ENCODE results near the gene FIGNL1. TPM values are rescaled to one million over a fixed set of nuclear protein-coding genes. Genes with fewer than 3 reads are reported as not detected.

Gene FIGNL1
- polyA plus RNA-seq, 3 donors: 0.55 to 2.4 (median 1.8) TPM

GRCh38 chr7:50480797-50481196, 30.6 kb upstream of the FIGNL1 start:
- Histone ChIP-seq H3K9me3 (replicated peaks in 1 of 2; ENCODE audit: control insufficient read depth in 1 of 2, insufficient read depth in 1 of 2, low read length in 2 of 2) (no peaks in the 10 kb centered on the region), H3K36me3 (replicated peaks in 1 of 2; ENCODE audit: control insufficient read depth in 1 of 2, insufficient read depth in 2 of 2, low read length in 2 of 2) (no peaks in the 10 kb centered on the region), H4K20me1 (ENCODE audit: insufficient read depth, low read length) (no peaks in the 10 kb centered on the region), H3K4me3 (replicated peaks in 1 of 3; ENCODE audit: low read depth in 2 of 3, low read length in 3 of 3) (no peak overlapping the region), H3K9ac (ENCODE audit: insufficient read depth, low read length, poor library complexity, severe bottlenecking) (no peak overlapping the region), H3K27ac (ENCODE audit: low read depth in 1 of 2, low read length in 2 of 2) (no peak overlapping the region), H3K4me1 (ENCODE audit: control insufficient read depth in 1 of 2, insufficient read depth in 2 of 2, low read length in 2 of 2) (no peaks in the 10 kb centered on the region), H3K79me2 (ENCODE audit: insufficient read depth, low read length) (no peaks in the 10 kb centered on the region), H3K4me2 (replicated peaks; ENCODE audit: extremely low read depth, low read length, poor library complexity, severe bottlenecking) (no peak overlapping the region), H2AFZ (ENCODE audit: insufficient read depth, low read depth, low read length, poor library complexity, severe bottlenecking) (no peak overlapping the region), H3K27me3 (ENCODE audit: control insufficient read depth in 2 of 2, insufficient read depth in 2 of 2, low read length in 2 of 2) (no peaks in the 10 kb centered on the region)
- DNase-seq: no peak
- 93% methylated on average over 3 of the region's 4 CpGs for WGBS (ENCODE audit: insufficient coverage)
- Mint-ChIP-seq H3K4me1 (no peaks in the 10 kb centered on the region), H3K27me3 (ENCODE audit: low read depth in 3 of 3) (peaks cover 0 to 3% (median 0%) of the 10 kb centered on the region in 3 donors), H3K36me3 (no peaks in the 10 kb centered on the region), H3K4me3 (no peak overlapping the region), H3K9me3 (peaks cover 0 to 2% (median 0%) of the 10 kb centered on the region in 7 donors), H3K27ac (no peak overlapping the region)
- TF ChIP-seq, protein P1, sequence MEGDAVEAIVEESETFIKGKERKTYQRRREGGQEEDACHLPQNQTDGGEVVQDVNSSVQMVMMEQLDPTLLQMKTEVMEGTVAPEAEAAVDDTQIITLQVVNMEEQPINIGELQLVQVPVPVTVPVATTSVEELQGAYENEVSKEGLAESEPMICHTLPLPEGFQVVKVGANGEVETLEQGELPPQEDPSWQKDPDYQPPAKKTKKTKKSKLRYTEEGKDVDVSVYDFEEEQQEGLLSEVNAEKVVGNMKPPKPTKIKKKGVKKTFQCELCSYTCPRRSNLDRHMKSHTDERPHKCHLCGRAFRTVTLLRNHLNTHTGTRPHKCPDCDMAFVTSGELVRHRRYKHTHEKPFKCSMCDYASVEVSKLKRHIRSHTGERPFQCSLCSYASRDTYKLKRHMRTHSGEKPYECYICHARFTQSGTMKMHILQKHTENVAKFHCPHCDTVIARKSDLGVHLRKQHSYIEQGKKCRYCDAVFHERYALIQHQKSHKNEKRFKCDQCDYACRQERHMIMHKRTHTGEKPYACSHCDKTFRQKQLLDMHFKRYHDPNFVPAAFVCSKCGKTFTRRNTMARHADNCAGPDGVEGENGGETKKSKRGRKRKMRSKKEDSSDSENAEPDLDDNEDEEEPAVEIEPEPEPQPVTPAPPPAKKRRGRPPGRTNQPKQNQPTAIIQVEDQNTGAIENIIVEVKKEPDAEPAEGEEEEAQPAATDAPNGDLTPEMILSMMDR (IDR thresholded peaks at IDR 0.05): no peak
- intact Hi-C loops (cut with micrococcal nuclease): no loop called here

DNA sequence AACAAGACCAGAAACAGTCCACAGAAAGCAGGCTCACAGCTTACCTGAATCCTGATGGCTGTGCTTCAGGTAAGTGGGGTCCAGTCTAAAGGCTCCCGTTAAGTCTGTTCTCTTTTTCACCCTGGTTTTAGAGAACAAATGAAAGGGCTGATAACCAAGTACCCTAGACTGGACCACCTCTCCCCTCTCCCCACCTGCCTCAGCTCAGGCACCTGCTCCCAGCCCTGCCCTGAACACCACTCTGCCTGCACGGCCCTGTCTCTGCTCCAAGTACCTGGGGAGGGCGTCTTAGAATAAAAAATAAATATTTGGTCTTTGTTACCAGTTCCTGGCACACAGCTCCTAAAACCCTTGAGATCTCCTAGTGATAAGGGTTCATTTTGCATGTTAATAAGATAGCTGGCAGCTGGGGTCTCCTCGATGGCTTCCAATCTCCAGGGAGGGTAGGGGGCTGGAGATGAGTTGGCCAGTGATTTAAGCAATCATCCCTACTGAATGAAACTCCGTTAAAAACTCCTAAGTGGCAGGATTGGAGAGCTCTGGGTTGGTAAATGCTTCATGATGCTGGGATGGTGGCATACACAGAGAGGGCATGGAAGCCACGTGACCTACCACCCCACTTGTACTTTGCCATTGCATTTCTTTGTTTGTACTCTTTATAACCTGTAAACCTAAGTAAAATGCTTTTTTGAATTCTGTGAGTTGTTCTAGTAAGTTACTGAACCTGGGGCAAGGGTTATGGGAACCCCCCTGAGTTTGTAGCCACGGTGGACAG, 29.8 kb upstream of the FIGNL1 start:
- Histone ChIP-seq H3K36me3 (replicated peaks in 1 of 2; ENCODE audit: control insufficient read depth in 1 of 2, insufficient read depth in 2 of 2, low read length in 2 of 2) (no peaks in the 10 kb centered on the region), H3K9ac (ENCODE audit: insufficient read depth, low read length, poor library complexity, severe bottlenecking) (no peak overlapping the region), H3K27ac (ENCODE audit: low read depth in 1 of 2, low read length in 2 of 2) (no peak overlapping the region), H3K4me1 (ENCODE audit: control insufficient read depth in 1 of 2, insufficient read depth in 2 of 2, low read length in 2 of 2) (no peaks in the 10 kb centered on the region), H3K9me3 (replicated peaks in 1 of 2; ENCODE audit: control insufficient read depth in 1 of 2, insufficient read depth in 1 of 2, low read length in 2 of 2) (no peaks in the 10 kb centered on the region), H3K79me2 (ENCODE audit: insufficient read depth, low read length) (no peaks in the 10 kb centered on the region), H2AFZ (ENCODE audit: insufficient read depth, low read depth, low read length, poor library complexity, severe bottlenecking) (no peak overlapping the region), H4K20me1 (ENCODE audit: insufficient read depth, low read length) (no peaks in the 10 kb centered on the region), H3K4me3 (replicated peaks in 1 of 3; ENCODE audit: low read depth in 2 of 3, low read length in 3 of 3) (no peak overlapping the region), H3K27me3 (ENCODE audit: control insufficient read depth in 2 of 2, insufficient read depth in 2 of 2, low read length in 2 of 2) (no peaks in the 10 kb centered on the region), H3K4me2 (replicated peaks; ENCODE audit: extremely low read depth, low read length, poor library complexity, severe bottlenecking) (no peak overlapping the region)
- DNase-seq: no peak
- H3K27me3 Mint-ChIP-seq (ENCODE audit: low read depth in 3 of 3): peaks cover 0 to 3% (median 2%) of the 10 kb centered on the region in 3 donors
- TF ChIP-seq, protein P1 (IDR thresholded peaks at IDR 0.05): no peak
- H3K27ac Mint-ChIP-seq: peak overlapping the region in 1 of 7 donors; percentile 34
- intact Hi-C loops (cut with micrococcal nuclease): no loop called here
- no peaks in the 10 kb centered on the region for H3K9me3 Mint-ChIP-seq
- H3K4me1 Mint-ChIP-seq: no peaks in the 10 kb centered on the region
- no peaks in the 10 kb centered on the region for H3K36me3 Mint-ChIP-seq
- WGBS (ENCODE audit: insufficient coverage): 93% methylated on average over 3 of the region's 7 CpGs
- no peak overlapping the region for H3K4me3 Mint-ChIP-seq
